C4-2B (cell line): ENCODE results near the gene PRKCB.

Source experiments
- ZFX ChIP-seq: fragments of 450-650 bp; IDR thresholded peaks from 2 replicates; pipeline ENCODE4 v1.6.1; 2017
- TF ChIP-seq, protein P1 (sequence below): fragments of 450-650 bp; conservative IDR thresholded peaks from 2 replicates; pipeline ENCODE4 v1.5.1; 2017; ENCODE audit warnings: mild to moderate bottlenecking

- TF ChIP-seq, protein P1, sequence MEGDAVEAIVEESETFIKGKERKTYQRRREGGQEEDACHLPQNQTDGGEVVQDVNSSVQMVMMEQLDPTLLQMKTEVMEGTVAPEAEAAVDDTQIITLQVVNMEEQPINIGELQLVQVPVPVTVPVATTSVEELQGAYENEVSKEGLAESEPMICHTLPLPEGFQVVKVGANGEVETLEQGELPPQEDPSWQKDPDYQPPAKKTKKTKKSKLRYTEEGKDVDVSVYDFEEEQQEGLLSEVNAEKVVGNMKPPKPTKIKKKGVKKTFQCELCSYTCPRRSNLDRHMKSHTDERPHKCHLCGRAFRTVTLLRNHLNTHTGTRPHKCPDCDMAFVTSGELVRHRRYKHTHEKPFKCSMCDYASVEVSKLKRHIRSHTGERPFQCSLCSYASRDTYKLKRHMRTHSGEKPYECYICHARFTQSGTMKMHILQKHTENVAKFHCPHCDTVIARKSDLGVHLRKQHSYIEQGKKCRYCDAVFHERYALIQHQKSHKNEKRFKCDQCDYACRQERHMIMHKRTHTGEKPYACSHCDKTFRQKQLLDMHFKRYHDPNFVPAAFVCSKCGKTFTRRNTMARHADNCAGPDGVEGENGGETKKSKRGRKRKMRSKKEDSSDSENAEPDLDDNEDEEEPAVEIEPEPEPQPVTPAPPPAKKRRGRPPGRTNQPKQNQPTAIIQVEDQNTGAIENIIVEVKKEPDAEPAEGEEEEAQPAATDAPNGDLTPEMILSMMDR, result no peak
- TF ChIP-seq ZFX, result no peak
Observed at GRCh38 chr16:24174957-24175356, 339.2 kb downstream of the PRKCB start.
